ENCODE measurements around the gene CYP4F3. TPM values are rescaled to one million over a fixed set of nuclear protein-coding genes. Genes with fewer than 3 reads are reported as not detected.
A peak's percentile ranks its signal among the peaks of the same experiment; 100 is the strongest.

CYP4F3 gene
- total RNA-seq, 1 experiment from 2014 or later: not detected

GRCh38 chr19:15669440-15669839 is 28.7 kb downstream of the CYP4F3 start:
- DNase-seq: no peak
- Histone ChIP-seq H3K27ac (ENCODE audit: low read length) (no peak overlapping the region), H3K4me1 (ENCODE audit: low read length) (no peaks in the 10 kb centered on the region), H3K9me2 (replicated peaks; ENCODE audit: insufficient read depth, low read length) (no peaks in the 10 kb centered on the region), H2AFZ (ENCODE audit: low read length) (no peak overlapping the region), H3K36me3 (ENCODE audit: insufficient read depth, low read length) (no peaks in the 10 kb centered on the region), H3K4me3 (ENCODE audit: low read length) (no peak overlapping the region), H3K9ac (ENCODE audit: low read length) (no peak overlapping the region), H3K9me3 (ENCODE audit: low read length) (no peaks in the 10 kb centered on the region), H4K20me1 (ENCODE audit: insufficient read depth, low read depth, low read length) (no peaks in the 10 kb centered on the region), H3K79me2 (ENCODE audit: low read length) (no peaks in the 10 kb centered on the region), H3K4me2 (ENCODE audit: low read depth, low read length, poor library complexity, severe bottlenecking) (no peak overlapping the region), H3K27me3 (ENCODE audit: low read length) (no peaks in the 10 kb centered on the region)

GRCh38 chr19:15669891-15670290 is 29.2 kb downstream of the CYP4F3 start:
- H3K9me3 ChIP-seq (ENCODE audit: low read length): no peaks in the 10 kb centered on the region
- no peaks in the 10 kb centered on the region for H3K36me3 ChIP-seq (ENCODE audit: insufficient read depth, low read length)
- no peak overlapping the region for H3K4me2 ChIP-seq (ENCODE audit: low read depth, low read length, poor library complexity, severe bottlenecking)
- H3K27me3 ChIP-seq (ENCODE audit: low read length): no peaks in the 10 kb centered on the region
- no peak overlapping the region for H3K9ac ChIP-seq (ENCODE audit: low read length)
- no peaks in the 10 kb centered on the region for H3K4me1 ChIP-seq (ENCODE audit: low read length)
- no peaks in the 10 kb centered on the region for H4K20me1 ChIP-seq (ENCODE audit: insufficient read depth, low read depth, low read length)
- H3K9me2 ChIP-seq (replicated peaks; ENCODE audit: insufficient read depth, low read length): no peaks in the 10 kb centered on the region
- no peak overlapping the region for H3K4me3 ChIP-seq (ENCODE audit: low read length)
- no peak overlapping the region for H2AFZ ChIP-seq (ENCODE audit: low read length)
- DNase-seq: no peak
- H3K27ac ChIP-seq (ENCODE audit: low read length): no peak overlapping the region
- H3K79me2 ChIP-seq (ENCODE audit: low read length): no peaks in the 10 kb centered on the region

GRCh38 chr19:15671237-15671821 is 30.6 kb downstream of the CYP4F3 start:
- Histone ChIP-seq H3K9ac (ENCODE audit: low read length) (no peak overlapping the region), H2AFZ (ENCODE audit: low read length) (no peak overlapping the region), H3K4me3 (ENCODE audit: low read length) (no peak overlapping the region), H3K4me2 (ENCODE audit: low read depth, low read length, poor library complexity, severe bottlenecking) (no peak overlapping the region), H3K4me1 (ENCODE audit: low read length) (no peaks in the 10 kb centered on the region), H3K27ac (ENCODE audit: low read length) (no peak overlapping the region), H3K27me3 (ENCODE audit: low read length) (no peaks in the 10 kb centered on the region), H4K20me1 (ENCODE audit: insufficient read depth, low read depth, low read length) (no peaks in the 10 kb centered on the region), H3K9me2 (replicated peaks; ENCODE audit: insufficient read depth, low read length) (no peaks in the 10 kb centered on the region), H3K79me2 (ENCODE audit: low read length) (no peaks in the 10 kb centered on the region), H3K36me3 (ENCODE audit: insufficient read depth, low read length) (no peaks in the 10 kb centered on the region), H3K9me3 (ENCODE audit: low read length) (no peaks in the 10 kb centered on the region)
- DNase-seq: no peak

DNA sequence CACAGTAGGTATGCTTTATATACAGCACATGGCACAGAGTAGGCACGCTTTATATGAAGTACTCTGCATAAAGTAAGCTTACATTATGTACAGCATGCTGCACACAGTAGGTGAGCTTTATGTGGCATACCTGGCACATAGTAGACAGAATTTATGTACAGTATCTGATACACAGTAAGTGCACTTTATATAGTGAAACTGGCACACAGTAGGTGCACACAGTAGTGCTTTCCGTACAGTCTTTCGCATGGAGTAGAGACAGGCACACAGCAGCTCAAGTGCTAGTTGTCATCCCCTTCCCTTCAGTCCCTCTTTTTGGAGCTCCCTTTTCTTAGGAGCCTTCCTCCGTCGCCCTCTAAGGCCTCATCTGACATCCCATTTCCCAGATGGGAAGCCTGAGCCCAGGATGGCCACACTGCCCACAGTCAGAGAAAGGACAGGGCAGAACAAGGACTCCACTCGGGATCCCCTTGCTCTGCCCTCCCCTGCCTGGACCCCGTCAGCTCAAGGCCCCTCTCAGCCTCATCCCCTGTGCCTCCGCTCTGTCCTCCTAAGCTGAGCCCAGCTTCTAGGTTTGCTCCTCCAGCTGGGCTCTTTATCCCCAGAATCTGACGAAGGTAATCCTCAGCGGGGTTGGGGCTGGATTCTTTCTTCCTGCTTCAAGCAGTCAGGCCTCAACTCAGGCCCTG is 31.3 kb downstream of the CYP4F3 start:
- Histone ChIP-seq H3K27me3 (ENCODE audit: low read length) (no peaks in the 10 kb centered on the region), H4K20me1 (ENCODE audit: insufficient read depth, low read depth, low read length) (no peaks in the 10 kb centered on the region), H3K4me3 (ENCODE audit: low read length) (no peak overlapping the region), H3K36me3 (ENCODE audit: insufficient read depth, low read length) (no peaks in the 10 kb centered on the region), H3K9me2 (replicated peaks; ENCODE audit: insufficient read depth, low read length) (no peaks in the 10 kb centered on the region), H2AFZ (ENCODE audit: low read length) (no peak overlapping the region), H3K4me1 (ENCODE audit: low read length) (no peaks in the 10 kb centered on the region), H3K4me2 (ENCODE audit: low read depth, low read length, poor library complexity, severe bottlenecking) (no peak overlapping the region), H3K9me3 (ENCODE audit: low read length) (no peaks in the 10 kb centered on the region), H3K79me2 (ENCODE audit: low read length) (no peaks in the 10 kb centered on the region), H3K9ac (ENCODE audit: low read length) (no peak overlapping the region), H3K27ac (ENCODE audit: low read length) (no peak overlapping the region)
- no peak for DNase-seq

DNA sequence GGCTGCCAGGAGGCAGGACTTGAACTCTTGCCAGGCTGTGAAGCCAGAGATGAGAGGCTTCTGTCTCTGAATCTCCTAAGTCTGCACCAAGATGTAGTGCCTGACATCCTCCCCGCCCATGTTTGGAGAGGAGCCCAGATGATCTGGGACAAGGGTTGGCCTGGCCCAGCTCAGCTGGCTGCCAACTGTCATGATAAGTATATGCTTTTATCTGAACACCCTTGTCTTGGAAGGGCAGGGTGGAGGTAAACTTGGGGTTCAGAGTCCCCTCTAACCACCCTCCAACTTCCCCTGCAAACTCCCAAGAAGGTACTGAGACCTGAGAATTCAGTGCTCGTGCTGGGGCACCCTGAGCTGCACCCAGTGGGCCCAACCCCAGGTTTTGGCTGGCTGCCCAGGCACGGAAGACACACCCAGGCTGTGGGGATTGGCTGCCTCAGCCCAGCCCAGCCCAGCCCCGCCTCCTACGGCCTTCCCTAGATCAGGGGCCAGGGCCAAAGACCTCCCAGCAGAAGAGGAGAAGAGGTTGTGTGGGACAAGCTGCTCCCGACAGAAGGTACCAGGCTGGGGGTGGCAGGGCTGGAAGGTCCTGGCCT is 32.0 kb downstream of the CYP4F3 start, which contains the start of gene CYP4F12:
Gene CYP4F12 (plus strand): TSS at position 508 of the 596 bp plus-strand sequence. CDS start 443 bp downstream, outside the sequence.
- H2AFZ ChIP-seq (ENCODE audit: low read length): no peak within 1 kb of the TSS
- H3K4me2 ChIP-seq (ENCODE audit: low read depth, low read length, poor library complexity, severe bottlenecking): no peak within 1 kb of the TSS
- no peaks in the 10 kb centered on the region for H3K4me1 ChIP-seq (ENCODE audit: low read length)
- H4K20me1 ChIP-seq (ENCODE audit: insufficient read depth, low read depth, low read length): no peaks in the 10 kb centered on the region
- H3K27me3 ChIP-seq (ENCODE audit: low read length): no peaks in the 10 kb centered on the region
- DNase-seq: peak; percentile 73
- no peak within 1 kb of the TSS for H3K4me3 ChIP-seq (ENCODE audit: low read length)
- H3K9ac ChIP-seq (ENCODE audit: low read length): no peak within 1 kb of the TSS
- H3K9me3 ChIP-seq (ENCODE audit: low read length): no peaks in the 10 kb centered on the region
- no peaks in the 10 kb centered on the region for H3K9me2 ChIP-seq (replicated peaks; ENCODE audit: insufficient read depth, low read length)
- no peak within 1 kb of the TSS for H3K27ac ChIP-seq (ENCODE audit: low read length)
- H3K36me3 ChIP-seq (ENCODE audit: insufficient read depth, low read length): no peaks in the 10 kb centered on the region
- no peaks in the 10 kb centered on the region for H3K79me2 ChIP-seq (ENCODE audit: low read length)

- no peak overlapping the region for H3K4me2 ChIP-seq (ENCODE audit: low read depth, low read length, poor library complexity, severe bottlenecking)
- no peak overlapping the region for H3K4me3 ChIP-seq (ENCODE audit: low read length)
- no peak overlapping the region for H3K9ac ChIP-seq (ENCODE audit: low read length)
- no peaks in the 10 kb centered on the region for H3K79me2 ChIP-seq (ENCODE audit: low read length)
- no peaks in the 10 kb centered on the region for H3K4me1 ChIP-seq (ENCODE audit: low read length)
- H2AFZ ChIP-seq (ENCODE audit: low read length): no peak overlapping the region
- H3K36me3 ChIP-seq (ENCODE audit: insufficient read depth, low read length): no peaks in the 10 kb centered on the region
- no peaks in the 10 kb centered on the region for H4K20me1 ChIP-seq (ENCODE audit: insufficient read depth, low read depth, low read length)
- no peak overlapping the region for H3K27ac ChIP-seq (ENCODE audit: low read length)
- H3K27me3 ChIP-seq (ENCODE audit: low read length): no peaks in the 10 kb centered on the region
- DNase-seq: no peak
- H3K9me3 ChIP-seq (ENCODE audit: low read length): no peaks in the 10 kb centered on the region
- no peaks in the 10 kb centered on the region for H3K9me2 ChIP-seq (replicated peaks; ENCODE audit: insufficient read depth, low read length)
Observed at GRCh38 chr19:15673176-15673654, 32.5 kb downstream of the CYP4F3 start.

GRCh38 chr19:15675560-15675959 is 34.9 kb downstream of the CYP4F3 start:
- Histone ChIP-seq H3K9me2 (replicated peaks; ENCODE audit: insufficient read depth, low read length) (no peaks in the 10 kb centered on the region), H3K36me3 (ENCODE audit: insufficient read depth, low read length) (no peaks in the 10 kb centered on the region), H2AFZ (ENCODE audit: low read length) (no peak overlapping the region), H3K4me2 (ENCODE audit: low read depth, low read length, poor library complexity, severe bottlenecking) (no peak overlapping the region), H3K4me3 (ENCODE audit: low read length) (no peak overlapping the region), H3K9ac (ENCODE audit: low read length) (no peak overlapping the region), H3K9me3 (ENCODE audit: low read length) (no peaks in the 10 kb centered on the region), H3K4me1 (ENCODE audit: low read length) (no peaks in the 10 kb centered on the region), H4K20me1 (ENCODE audit: insufficient read depth, low read depth, low read length) (no peaks in the 10 kb centered on the region), H3K79me2 (ENCODE audit: low read length) (no peaks in the 10 kb centered on the region), H3K27me3 (ENCODE audit: low read length) (no peaks in the 10 kb centered on the region), H3K27ac (ENCODE audit: low read length) (no peak overlapping the region)
- DNase-seq: no peak

- H3K36me3 ChIP-seq (ENCODE audit: insufficient read depth, low read length): no peaks in the 10 kb centered on the region
- no peak overlapping the region for H3K4me3 ChIP-seq (ENCODE audit: low read length)
- H2AFZ ChIP-seq (ENCODE audit: low read length): no peak overlapping the region
- DNase-seq: no peak
- H3K79me2 ChIP-seq (ENCODE audit: low read length): no peaks in the 10 kb centered on the region
- no peaks in the 10 kb centered on the region for H3K27me3 ChIP-seq (ENCODE audit: low read length)
- H3K27ac ChIP-seq (ENCODE audit: low read length): no peak overlapping the region
- H3K4me1 ChIP-seq (ENCODE audit: low read length): no peaks in the 10 kb centered on the region
- no peak overlapping the region for H3K4me2 ChIP-seq (ENCODE audit: low read depth, low read length, poor library complexity, severe bottlenecking)
- no peaks in the 10 kb centered on the region for H3K9me2 ChIP-seq (replicated peaks; ENCODE audit: insufficient read depth, low read length)
- H3K9ac ChIP-seq (ENCODE audit: low read length): no peak overlapping the region
- H4K20me1 ChIP-seq (ENCODE audit: insufficient read depth, low read depth, low read length): no peaks in the 10 kb centered on the region
- H3K9me3 ChIP-seq (ENCODE audit: low read length): no peaks in the 10 kb centered on the region
Observed at GRCh38 chr19:15679089-15679488, 38.4 kb downstream of the CYP4F3 start.

Data from Karpas-422 (cell line).